SIG-M5 (cell line): Measurements from ENCODE around the gene TBC1D5.
A peak's percentile ranks its signal among the peaks of the same experiment; 100 is the strongest.

ENCODE experiments used
- DNase-seq: peaks from one replicate; lab custom pipeline; 2025; lab: John Stamatoyannopoulos, UW

Gene TBC1D5

DNA sequence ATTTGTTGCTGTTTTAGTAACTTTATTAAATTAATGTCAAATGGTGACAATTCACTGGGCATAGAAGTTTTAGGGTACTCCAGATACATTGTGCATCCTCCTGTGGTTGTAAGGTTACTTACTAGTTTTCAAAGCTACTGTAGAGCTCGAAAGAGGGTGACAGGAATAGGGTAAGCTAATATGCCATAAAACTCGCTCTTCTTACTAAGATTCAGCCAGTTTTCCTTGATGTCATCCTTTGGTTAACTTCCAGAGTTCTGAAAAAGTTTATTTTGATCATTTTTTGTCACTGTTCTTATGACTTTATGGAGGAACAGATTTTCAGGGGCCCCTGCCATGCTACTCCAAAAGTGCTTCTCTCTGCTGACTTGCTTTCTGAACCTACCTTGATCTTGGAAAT is 522.8 kb downstream of the TBC1D5 start:
- no peak for DNase-seq

DNA sequence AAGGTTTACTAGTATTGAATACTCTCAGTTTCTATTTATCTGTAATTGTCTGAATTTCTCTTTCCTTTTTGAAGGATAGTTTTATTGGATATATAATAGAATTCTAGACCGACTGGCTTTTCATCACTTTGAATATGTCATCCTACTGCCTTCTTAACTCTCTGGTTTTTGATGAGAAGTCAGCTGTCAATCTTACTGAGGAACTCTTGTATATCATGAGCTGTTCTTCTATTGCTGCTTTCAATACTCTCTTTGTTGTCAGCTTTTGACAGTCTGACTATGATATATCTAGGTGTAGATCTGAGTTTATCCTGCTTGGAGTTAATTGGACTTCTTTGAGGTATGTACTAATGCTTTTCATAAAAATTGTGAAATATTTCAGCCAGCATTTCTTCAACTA is 523.8 kb downstream of the TBC1D5 start:
- DNase-seq = no peak

DNA sequence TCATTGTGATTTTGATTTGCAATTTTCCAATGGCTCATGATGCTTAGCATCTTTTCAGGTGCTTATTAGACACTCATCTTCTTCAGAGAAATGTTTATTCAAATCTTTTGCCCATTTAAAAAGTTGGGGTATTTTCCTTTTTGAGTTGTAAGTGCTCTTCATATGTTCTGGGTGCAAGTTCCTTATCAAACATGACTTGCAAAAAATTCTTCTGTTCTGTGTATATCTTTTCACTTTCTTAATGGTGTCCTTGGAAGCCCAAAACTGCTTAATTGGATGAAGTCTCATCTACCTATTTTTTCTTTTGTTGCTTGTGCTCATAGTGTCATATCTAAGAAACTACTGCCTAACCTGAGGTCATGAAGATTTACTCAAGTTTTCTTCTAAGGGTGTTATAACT is 524.8 kb downstream of the TBC1D5 start:
- no peak for DNase-seq

DNA sequence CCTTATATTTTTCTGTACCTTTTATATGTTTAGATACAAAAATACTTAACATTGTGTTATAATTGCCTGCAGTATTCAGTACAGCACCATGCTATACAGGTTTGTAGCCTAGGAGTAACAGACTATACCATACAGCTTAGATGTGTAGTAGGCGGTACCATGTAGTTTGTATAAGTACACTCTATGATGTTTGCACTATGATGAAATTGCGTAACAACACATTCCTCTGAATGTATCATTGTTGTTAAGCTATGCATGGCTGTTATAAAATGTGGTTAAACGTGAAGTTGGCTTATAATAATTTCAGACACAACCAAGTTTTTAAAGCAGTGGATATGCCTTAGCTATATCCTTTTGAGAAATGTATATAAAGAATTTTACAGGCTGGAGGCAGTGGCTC is 529.3 kb downstream of the TBC1D5 start:
- no peak for DNase-seq

DNA sequence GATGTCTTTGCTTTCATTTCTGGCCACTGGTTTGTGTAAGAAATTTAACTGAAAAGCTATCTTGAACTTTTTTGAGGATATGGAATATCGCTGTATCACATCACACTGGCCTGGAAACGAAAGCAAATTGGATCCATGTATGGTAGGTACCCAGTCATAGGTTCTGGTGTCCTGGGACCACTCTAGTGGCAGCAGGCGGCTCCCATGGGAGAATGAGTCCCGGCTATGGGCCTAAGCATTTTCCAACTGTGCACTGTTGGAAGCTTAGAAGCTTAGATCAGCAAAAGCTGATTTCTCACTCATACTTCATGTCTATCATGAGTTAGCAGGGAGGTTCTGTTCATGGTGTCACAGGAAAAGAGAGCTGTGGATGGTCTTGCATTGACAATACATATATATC is 534.5 kb downstream of the TBC1D5 start:
- DNase-seq = no peak

DNA sequence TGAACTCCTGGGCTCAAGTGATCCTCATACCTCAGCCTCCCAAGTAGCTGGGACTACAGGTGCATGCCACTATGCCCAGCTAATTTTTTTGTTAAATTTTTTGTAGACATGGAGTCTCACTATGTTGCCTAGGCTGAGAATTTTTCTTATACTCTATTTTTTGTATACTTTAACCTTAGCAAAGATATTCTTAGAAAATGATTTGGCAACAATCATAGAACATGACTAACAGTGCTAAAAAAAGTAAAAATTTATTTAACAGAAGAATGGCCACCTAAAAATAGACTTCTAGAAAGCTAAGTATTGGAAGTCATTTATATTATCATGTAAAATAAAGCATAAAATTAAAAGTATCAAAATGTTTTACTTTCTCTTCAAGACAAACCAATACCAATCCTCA is 535.4 kb downstream of the TBC1D5 start:
- DNase-seq = no peak

DNA sequence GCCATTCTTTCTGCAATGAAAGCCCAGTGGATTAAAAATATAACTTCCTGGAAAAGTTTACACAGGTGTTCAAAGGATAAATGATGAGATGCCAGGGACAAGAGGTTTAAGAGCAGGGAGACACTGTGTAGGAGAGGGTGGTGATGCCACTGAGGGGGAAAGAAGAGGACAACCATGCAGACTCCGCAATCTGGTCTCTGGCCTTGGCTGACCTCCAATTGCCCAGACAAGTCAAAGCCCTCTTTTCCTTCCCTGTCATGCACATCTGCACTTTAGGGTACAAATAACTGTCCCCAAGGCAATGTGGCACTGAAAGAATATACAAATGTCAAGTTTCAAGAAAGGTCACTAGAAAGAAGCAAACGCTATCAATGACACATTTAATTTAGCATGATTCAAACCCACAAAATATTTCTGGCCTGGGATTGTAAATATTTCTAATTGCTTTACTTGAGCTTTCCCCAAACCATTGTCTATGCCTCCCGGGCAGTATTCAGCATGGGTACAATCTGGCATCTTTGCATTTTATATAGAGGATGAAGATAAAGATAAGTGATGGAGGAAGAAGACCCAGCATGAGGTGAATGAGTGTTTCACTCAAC is 538.3 kb downstream of the TBC1D5 start:
- DNase-seq = no peak

DNA sequence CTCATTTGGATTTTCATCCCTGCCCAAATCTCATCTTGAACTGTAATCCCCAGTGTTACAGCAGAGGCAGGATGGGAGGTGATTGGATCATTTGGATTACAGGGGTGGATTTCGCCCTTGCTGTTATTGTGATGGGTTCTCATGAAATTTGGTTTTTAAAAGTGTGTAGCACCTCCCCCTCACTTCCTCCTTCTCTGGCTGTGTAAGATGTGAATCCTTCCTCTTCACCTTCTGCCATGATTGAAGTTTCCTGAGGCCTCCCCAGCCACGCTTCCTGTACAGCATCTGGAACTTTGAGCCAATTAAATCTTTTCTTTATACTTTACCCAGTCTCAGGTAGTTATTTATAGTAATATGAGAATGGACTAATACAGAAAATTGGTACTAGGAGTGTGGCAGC is 540.9 kb downstream of the TBC1D5 start:
- no peak for DNase-seq

DNA sequence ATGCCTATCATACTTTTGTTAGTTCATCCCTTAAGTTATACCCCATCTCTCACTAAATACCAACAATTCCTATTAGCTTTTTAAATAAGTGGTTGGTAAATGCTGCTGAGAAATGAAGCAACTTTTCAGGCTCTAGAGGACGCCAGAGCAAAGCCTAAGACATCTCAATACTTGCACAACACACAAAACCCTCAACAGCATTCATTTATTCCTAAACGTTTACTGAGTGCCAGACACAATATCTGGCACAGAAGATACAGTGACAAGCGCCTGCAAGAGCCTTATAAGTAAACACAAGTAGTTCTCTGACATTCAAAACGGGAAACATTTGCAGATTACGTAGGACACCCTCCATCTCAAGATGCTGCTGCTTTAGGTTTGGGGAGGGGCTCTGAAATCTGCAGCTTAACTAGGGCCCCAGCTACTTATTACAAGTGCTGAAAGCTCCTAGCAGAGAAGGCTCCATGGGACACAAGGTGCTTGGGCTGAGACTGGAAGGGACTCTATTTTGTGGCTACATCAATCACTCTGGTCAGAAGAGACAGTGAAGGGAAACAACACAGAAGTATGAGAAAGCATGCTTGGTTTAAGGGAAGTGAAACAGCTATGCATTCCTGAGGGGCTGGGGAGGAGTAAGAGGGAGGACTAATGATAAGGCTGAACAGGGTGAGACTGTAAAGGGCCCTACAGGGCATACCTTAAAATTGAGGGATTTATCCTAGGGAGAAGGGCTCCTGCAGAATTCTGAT is 546.4 kb downstream of the TBC1D5 start:
- DNase-seq = peak; percentile 30

DNA sequence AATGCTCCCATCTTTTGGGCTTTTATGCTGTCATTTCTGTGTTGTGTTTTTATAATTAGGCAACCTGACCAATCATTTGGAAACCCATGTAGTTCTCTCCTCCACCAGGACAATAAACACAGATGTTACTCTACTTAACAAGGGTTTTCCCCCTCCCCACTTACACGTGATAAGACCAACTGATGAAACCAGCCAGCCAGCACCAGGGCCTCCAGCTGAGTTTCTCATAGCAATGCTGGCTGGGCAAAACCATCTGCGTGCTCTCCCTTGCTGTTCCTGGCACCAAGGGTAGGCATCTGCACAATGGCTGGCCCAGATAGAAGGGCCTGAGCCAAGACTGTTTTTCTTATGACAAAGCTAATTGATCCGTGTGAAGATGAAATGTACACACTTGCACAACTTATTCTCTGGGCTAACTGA is 547.2 kb downstream of the TBC1D5 start:
- DNase-seq = no peak

DNA sequence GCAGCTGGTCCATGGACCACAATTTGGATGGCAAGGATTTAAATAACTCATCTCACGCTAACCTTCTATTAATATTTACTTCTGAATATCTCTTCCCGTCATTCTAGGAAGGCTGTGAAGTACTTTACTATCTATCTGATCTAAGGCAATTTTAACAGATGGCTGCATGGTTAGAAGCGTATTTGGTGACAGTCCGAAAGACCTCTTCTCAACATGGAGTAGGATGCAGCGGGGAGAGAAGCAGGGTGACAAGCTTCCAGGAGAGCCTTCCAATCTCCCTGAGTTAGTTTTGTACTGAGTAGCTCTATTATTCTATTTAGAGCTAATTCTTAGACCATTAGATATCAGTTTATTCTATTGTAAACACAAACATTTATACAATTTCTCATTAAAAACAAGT is 548.3 kb downstream of the TBC1D5 start:
- DNase-seq = no peak

DNA sequence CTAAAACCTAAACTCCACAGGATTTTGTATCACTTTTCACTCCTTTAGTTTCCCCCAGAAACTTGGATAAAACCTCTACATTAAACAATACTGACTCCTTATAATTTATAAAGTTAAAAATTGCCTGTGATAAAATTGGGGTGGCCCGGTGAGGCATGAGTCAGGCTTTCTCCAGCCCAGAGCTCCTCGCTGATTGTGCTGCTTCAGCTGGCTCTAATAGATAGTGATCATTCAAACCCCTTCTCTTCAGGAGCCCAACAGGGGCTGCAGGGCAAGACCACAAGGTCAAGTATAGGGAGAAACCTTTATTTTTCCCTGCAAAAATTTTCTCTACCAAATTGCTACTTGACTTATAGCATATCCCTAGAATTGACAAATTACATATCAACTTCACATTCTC is 549.4 kb downstream of the TBC1D5 start:
- DNase-seq = no peak

DNA sequence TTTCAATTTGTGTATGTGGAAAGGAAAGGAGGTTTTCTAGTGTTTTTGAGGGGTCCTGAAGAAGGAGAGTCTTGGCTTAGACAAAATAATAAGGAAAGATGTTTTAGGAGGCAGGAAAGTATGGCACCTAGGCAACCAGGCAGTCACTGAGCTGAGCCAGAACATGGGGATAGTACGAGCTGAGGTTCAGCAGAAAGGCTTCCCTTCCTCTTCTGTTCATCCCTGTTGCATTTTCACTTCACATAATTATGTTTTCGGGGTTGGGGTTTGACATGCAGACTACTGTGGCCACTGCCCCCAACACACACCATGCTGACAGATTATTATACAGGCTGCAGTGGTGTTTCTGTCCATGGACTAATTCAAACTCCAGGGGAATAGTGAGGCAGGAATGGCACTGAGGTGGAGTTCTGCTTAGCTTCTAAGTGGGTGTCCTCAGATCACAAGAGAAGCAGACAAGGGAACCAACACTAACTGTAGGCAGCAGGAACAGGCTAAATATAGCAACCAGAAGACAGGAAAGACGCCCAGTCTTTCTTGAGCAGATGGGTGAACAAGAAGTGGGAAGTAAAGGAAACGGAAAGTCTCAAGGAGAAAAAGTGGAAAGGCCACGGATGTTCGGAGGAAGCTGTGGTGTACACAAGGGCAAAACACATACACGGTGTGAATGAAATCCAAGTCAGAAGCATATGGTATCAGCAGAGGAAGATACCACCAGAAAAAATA is 551.9 kb downstream of the TBC1D5 start:
- no peak for DNase-seq

DNA sequence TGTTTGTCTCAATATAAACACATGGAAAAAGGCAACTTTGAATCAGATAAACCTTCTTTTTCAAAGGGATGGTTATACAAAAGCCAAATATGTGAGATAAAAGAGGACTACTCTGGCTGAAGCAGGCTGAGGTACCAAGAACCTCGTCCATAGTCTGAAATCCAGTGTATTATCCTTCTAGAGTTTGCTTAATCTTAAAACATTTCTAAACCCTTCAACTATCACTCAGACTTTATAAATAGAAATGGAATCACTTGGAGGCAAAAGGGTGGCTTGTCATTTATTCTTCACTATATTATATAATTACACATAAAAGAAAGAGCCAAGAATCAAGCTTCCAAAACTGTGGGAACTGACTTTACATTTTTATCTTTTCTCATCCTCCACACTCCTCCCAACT is 554.1 kb downstream of the TBC1D5 start:
- DNase-seq = no peak

DNA sequence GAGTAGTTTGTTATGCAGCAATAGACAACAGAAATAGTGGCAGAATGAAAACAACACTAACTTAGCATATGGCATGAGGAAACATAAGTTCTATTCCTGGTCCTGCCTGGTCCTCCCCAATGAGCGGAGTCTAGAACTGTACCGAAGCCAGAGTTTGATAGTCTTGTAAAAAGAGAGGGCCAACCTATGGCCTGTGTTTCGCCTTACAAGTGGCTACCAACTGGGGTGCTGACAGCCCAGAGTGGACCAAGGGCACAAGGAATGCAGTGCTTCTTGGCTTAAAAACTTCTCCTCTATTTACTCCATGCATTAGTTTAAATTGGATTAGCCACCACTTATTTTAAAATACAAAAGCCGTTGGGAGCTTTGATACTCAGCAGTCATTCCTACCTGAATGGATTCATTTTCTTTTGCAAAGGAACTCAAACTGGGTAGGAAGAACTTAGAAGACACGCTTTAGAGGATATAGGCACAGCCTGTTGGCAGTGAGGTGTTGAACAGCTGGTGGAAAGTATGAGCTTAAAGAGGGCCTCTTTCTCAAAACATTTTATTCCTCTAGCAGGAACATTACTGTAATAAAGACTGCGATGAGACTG is 554.7 kb downstream of the TBC1D5 start:
- no peak for DNase-seq

DNA sequence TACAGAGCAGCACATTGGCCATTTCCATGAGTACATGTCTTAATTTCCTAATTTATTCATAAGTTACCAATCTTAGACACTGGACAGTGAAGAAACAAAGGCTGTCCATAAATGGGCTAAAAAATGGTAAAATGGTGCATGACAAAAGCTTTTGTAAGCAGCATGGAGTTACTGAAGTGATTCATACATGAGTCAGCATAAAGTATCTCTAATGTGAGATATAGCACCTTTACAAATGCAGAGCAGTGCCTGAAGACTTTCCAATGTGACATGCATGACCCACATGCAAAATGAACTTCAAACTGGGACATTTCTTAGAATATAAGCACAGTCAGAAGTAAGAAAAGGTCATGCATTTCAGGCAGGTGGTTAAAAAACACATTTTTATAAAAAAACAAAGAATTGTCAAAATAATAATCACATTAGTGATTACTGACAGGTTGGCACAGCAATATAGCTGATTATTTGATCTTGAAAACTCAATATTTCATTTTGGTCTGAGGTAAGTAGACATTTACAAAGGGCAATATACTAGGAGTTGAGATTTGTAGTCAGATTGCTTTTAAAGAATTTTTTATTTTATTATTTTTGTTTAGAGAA is 558.4 kb downstream of the TBC1D5 start:
- DNase-seq = no peak

DNA sequence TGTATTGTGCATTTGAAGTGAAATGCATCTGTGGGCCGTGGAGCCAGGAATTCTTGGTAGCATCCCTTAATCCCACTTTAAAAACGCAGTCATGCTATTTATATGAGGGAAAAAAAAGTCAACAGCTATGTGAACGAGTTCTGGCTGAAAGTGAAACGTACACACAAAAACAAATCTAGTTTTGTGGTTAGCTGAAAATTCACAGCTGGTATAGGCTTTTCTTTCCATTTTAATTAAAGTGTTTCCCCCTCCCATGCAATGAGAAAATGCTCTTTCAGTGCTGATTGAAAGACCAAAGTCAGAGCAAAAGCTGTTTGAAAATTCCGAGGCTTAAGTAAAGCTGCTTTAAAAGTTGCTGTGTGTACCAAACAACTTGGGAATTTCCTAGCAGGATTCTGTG is 560.3 kb downstream of the TBC1D5 start:
- DNase-seq = no peak

DNA sequence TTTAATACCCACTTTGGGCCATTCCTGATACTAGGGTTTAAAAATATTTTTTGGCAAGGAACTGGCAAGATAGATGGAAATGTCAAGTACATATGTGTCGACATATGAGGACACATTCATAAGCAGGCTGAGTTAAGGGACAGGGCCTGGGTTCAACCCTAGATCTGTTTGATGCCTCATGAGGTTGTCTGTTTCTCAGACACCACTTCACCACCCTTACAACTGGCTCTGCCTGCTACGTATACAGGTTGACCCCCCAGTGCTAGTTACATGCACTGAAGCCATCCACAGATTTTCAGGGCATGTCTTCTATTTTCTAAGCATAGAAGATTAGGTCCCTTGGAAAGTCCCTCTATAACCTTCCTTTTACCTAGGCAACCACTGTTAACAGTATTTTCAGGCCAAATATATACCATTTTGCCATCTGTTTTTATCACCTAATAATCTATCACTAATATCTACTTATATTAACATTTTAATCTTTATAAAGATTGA is 561.0 kb downstream of the TBC1D5 start:
- DNase-seq = no peak

DNA sequence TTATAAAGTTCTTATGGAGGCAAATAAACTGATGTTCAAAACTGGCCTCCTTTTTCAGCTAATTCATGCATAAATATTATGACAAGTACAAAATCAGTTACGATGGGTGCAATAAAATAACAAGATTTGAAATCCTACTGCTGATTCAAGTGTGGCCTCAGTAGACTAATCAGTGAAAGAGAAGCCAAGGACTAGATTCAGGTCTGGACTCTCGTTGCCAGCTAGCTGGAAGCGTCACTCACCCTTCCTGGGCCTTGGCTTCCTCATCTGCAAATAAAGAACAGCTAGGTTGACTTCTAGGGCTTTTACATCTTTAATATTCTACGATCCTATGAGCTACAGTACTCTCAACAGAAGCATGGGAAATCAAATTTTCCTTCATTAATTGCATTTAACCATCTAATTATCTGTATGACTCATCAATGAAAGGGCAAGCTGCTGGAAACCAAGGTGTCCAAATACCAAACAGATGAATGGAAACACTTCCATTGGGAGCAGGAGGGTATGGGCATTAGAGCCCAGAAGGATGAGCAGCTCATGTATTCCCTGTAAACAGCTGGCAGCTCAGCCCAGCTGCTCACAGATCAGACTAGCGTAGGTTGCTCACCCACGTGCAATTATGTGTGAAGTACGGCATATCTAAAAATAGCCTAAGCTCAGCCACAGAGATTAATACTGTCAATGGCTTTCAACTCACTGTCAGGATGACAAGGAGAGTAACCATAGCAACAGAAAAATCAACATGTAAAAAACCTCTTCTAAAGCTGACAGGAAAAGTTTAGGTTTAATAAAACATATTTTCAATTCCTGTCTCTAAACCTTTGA is 562.8 kb downstream of the TBC1D5 start:
- no peak for DNase-seq

DNA sequence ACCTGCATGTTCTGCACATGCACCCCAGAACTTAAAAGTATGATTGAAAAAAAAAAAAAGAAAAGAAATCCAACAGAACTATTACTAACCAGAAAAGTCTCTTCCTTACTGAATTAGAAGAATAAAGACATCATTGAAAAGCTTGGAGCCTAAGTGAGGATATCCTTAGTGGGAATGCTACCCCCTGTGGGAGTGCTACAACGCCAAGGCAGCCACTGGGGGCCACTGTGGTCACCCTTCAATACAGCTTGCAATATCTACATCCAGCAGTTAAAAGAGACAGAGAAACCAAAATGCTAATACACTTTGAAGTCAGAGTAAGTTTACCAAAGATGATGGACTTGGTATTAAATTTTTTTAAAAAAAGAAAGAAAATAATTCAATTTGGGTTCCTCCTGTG is 565.7 kb downstream of the TBC1D5 start:
- no peak for DNase-seq

DNA sequence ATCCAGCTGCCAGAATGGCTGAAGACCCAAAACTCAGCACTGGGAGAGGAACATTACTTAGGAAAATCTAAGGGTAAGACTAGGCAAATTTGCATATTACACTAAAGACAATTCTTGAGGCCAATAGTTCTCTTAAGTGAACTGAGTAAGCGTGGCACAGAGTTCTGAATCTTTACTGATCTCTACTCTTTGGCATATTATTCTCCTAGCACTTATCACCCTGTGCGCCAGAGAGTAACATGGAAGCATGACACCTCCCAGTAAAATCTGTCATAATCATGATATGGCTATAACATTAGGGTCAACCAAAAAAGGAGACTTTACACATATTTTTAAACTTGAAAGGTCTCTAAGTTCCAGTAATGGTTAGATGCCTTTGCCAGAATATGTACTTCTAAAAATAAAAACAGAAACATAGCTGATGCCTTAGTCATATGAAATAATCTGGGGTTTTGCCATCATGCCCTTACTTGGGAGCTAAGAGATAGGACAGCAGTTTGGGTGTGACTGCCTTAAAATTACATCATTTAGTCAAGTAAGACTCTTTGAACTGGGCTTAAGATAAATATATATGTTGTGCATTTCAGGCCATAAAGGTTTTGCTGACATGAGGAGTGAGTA is 567.1 kb downstream of the TBC1D5 start:
- DNase-seq = no peak
